IMR-90 (cell line): ENCODE results near the gene SCNM1. TPM values are rescaled to one million over a fixed set of nuclear protein-coding genes. Genes with fewer than 3 reads are reported as not detected.

Experiments
- ATAC-seq: fragments of 200-7000 bp; cut with Tn5 transposase; 2 replicates; pipeline ENCODE4 v1.9.1; 2020; ENCODE audit warnings: low read depth, mild to moderate bottlenecking, moderate library complexity
- BruUV-seq: library from RNA; stranded (reverse); fragments of 400-500 nt; replicated peaks from 2 replicates; lab custom pipeline; 2021; lab: Mats Ljungman, UMichigan
- CTCF ChIA-PET: fragments of 300-600 bp; formaldehyde crosslinking; extraction: SDS; loops from one replicate; lab custom pipeline; 2021; ENCODE audit warnings: antibody characterized with exemption; lab: Yijun Ruan, JAX
- POLR2A ChIA-PET: fragments of 300-600 bp; sonication (Branson Sonifier 250); formaldehyde crosslinking; loops from one replicate; lab custom pipeline; 2022; ENCODE audit warnings: antibody characterized with exemption; ENCODE audit not compliant: unreplicated experiment; lab: Charles Lee
- DNase-seq: peaks from one replicate; pipeline ENCODE4 v3.0.0; 2013
- H2AFZ ChIP-seq: replicated peaks from 2 replicates; pipeline ENCODE3; 2013; ENCODE audit warnings: low read length, mild to moderate bottlenecking; ENCODE audit not compliant: poor library complexity
- H2AK5ac ChIP-seq: 2 replicates; pipeline ENCODE4 v1.6.1; 2013; ENCODE audit warnings: low read depth, low read length, inconsistent platforms
- H2AK9ac ChIP-seq: replicated peaks from 2 replicates; pipeline ENCODE3; 2013; ENCODE audit warnings: mild to moderate bottlenecking, low read depth, low read length, moderate library complexity; ENCODE audit not compliant: poor library complexity
- H2BK120ac ChIP-seq: 2 replicates; pipeline ENCODE4 v1.6.1; 2013; ENCODE audit warnings: low read depth, low read length, inconsistent platforms
- H2BK15ac ChIP-seq: 3 replicates; pipeline ENCODE4 v1.6.1; 2013; ENCODE audit warnings: low read depth, low read length, inconsistent platforms
- H2BK20ac ChIP-seq: 2 replicates; pipeline ENCODE4 v1.6.1; 2013; ENCODE audit warnings: low read depth, mild to moderate bottlenecking, inconsistent platforms, low read length, moderate library complexity
- H2BK5ac ChIP-seq: 2 replicates; pipeline ENCODE4 v1.6.1; 2013; ENCODE audit warnings: mild to moderate bottlenecking, low read depth, low read length, inconsistent platforms; ENCODE audit not compliant: poor library complexity, severe bottlenecking
- H3K14ac ChIP-seq: replicated peaks from 2 replicates; pipeline ENCODE4 v1.6.1; 2013; ENCODE audit warnings: low read depth, low read length, inconsistent platforms
- H3K18ac ChIP-seq: 2 replicates; pipeline ENCODE4 v1.6.1; 2013; ENCODE audit warnings: low read depth, low read length, control low read depth
- H3K23ac ChIP-seq: 2 replicates; pipeline ENCODE4 v1.6.1; 2013; ENCODE audit warnings: low read depth, low read length, inconsistent platforms
- H3K27ac ChIP-seq: 2 replicates; pipeline ENCODE4 v1.5.1; 2013; ENCODE audit warnings: mild to moderate bottlenecking, control low read depth, low read length; ENCODE audit not compliant: insufficient read depth
- H3K27me3 ChIP-seq: 2 replicates; pipeline ENCODE4 v1.6.1; 2013; ENCODE audit warnings: low read length; ENCODE audit not compliant: control insufficient read depth, insufficient read depth
- H3K36me3 ChIP-seq: 2 replicates; pipeline ENCODE4 v1.6.1; 2013; ENCODE audit warnings: low read length, mixed read lengths; ENCODE audit not compliant: control insufficient read depth, insufficient read depth
- H3K4ac ChIP-seq: 2 replicates; pipeline ENCODE4 v1.6.1; 2013; ENCODE audit warnings: low read depth, low read length, inconsistent platforms
- H3K4me1 ChIP-seq: 2 replicates; pipeline ENCODE4 v1.6.1; 2013; ENCODE audit warnings: low read length, mixed read lengths; ENCODE audit not compliant: control insufficient read depth, insufficient read depth
- H3K4me2 ChIP-seq: 2 replicates; pipeline ENCODE4 v1.6.1; 2013; ENCODE audit warnings: low read depth, mild to moderate bottlenecking, control low read depth, low read length, moderate library complexity
- H3K4me3 ChIP-seq: 2 replicates; pipeline ENCODE4 v1.5.1; 2013; ENCODE audit warnings: low read depth, mild to moderate bottlenecking, control low read depth, low read length, moderate library complexity; ENCODE audit not compliant: insufficient read depth
- H3K56ac ChIP-seq: 2 replicates; pipeline ENCODE4 v1.6.1; 2013; ENCODE audit warnings: low read length, inconsistent platforms; ENCODE audit not compliant: insufficient read depth; ENCODE audit errors: extremely low read depth
- H3K79me1 ChIP-seq, 2 experiments: 2 replicates each; pipeline ENCODE4 v1.6.1; 2013; ENCODE audit warnings: low read length in 2 of 2, inconsistent platforms in 1 of 2, low read depth in 1 of 2
- H3K9ac ChIP-seq: 2 replicates; pipeline ENCODE4 v1.6.1; 2013; ENCODE audit warnings: low read depth, low read length, control low read depth
- H3K9me1 ChIP-seq: 2 replicates; pipeline ENCODE4 v1.6.1; 2013; ENCODE audit warnings: low read length, inconsistent platforms; ENCODE audit not compliant: insufficient read depth
- H3K9me3 ChIP-seq: 2 replicates; pipeline ENCODE4 v1.6.1; 2013; ENCODE audit warnings: low read length; ENCODE audit not compliant: control insufficient read depth, insufficient read depth
- H4K20me1 ChIP-seq: 2 replicates; pipeline ENCODE4 v1.6.1; 2013; ENCODE audit warnings: low read length, inconsistent platforms; ENCODE audit not compliant: insufficient read depth
- H4K5ac ChIP-seq: 2 replicates; pipeline ENCODE4 v1.6.1; 2013; ENCODE audit warnings: mild to moderate bottlenecking, low read depth, low read length, control low read depth
- H4K8ac ChIP-seq, 2 experiments: 2 replicates each; pipeline ENCODE4 v1.6.1; 2013; ENCODE audit warnings: low read depth in 2 of 2, low read length in 2 of 2, control low read depth in 1 of 2, inconsistent platforms in 1 of 2
- H4K91ac ChIP-seq: 2 replicates; pipeline ENCODE4 v1.6.1; 2013; ENCODE audit warnings: low read depth, low read length, inconsistent platforms; ENCODE audit not compliant: insufficient read depth
- BHLHE40 ChIP-seq: fragments of 150-350 bp; IDR thresholded peaks from 2 replicates; pipeline ENCODE4 v1.6.1; 2016; ENCODE audit warnings: mild to moderate bottlenecking, low read depth, low read length
- CHD1 ChIP-seq: IDR thresholded peaks from 2 replicates; pipeline ENCODE4 v1.6.1; 2012; ENCODE audit warnings: low read depth, low read length, improper control_type of control experiment
- MAZ ChIP-seq: IDR thresholded peaks from 2 replicates; pipeline ENCODE4 v1.6.1; 2012; ENCODE audit warnings: low read depth, mild to moderate bottlenecking, low read length, improper control_type of control experiment, moderate library complexity, borderline replicate concordance
- RCOR1 ChIP-seq: IDR thresholded peaks from 2 replicates; pipeline ENCODE4 v1.6.1; 2012; ENCODE audit warnings: mild to moderate bottlenecking, low read length, improper control_type of control experiment; ENCODE audit not compliant: insufficient replicate concordance
- WGBS, 2 experiments: methylation state at CpG; one replicate each; pipeline versions ENCODE4 v1.1.5 to v1.1.7; 2013; ENCODE audit warnings: missing lambda C conversion rate in 2 of 2; ENCODE audit not compliant: insufficient read length in 1 of 2; ENCODE audit errors: extremely low coverage in 2 of 2; 5-methylcytosine and 5-hydroxymethylcytosine counted together
- dilution Hi-C: fragments of 300-500 bp; cut with HindIII; formaldehyde crosslinking; loops from one replicate; pipeline ENCODE4 v1.14.3; 2018; ENCODE audit warnings: low sequenced_read_pairs; ENCODE audit not compliant: unreplicated experiment
- in situ Hi-C: fragments of 300-500 bp; cut with MboI; formaldehyde crosslinking; loops from 3 replicates; pipeline ENCODE4 v1.14.3; 2019; ENCODE audit warnings: low sequenced_read_pairs, inconsistent platforms, mixed read lengths
- intact Hi-C: fragments of 100-400 bp; cut with micrococcal nuclease; formaldehyde crosslinking; loops from 2 replicates; pipeline ENCODE4 v1.10.0; 2022
- polyA plus RNA-seq, 3 experiments: library from polyadenylated mRNA; depleted of rRNA; stranded (reverse); fragments of >200 nt; gene quantifications; 2 replicates each; pipeline ENCODE4 v1.2.3, GENCODE V29; 2012; ENCODE audit warnings: low replicate concordance in 1 of 3
- total RNA-seq: library from RNA; depleted of rRNA; stranded (reverse); fragments of >200 nt; gene quantifications from 2 replicates; pipeline ENCODE4 v1.2.3, GENCODE V29; 2012

Gene SCNM1
- total and polyA plus RNA-seq, 2 of the 4 experiments (the other 2 are of a cell fraction) = 27.4 to 33.2 TPM

DNA sequence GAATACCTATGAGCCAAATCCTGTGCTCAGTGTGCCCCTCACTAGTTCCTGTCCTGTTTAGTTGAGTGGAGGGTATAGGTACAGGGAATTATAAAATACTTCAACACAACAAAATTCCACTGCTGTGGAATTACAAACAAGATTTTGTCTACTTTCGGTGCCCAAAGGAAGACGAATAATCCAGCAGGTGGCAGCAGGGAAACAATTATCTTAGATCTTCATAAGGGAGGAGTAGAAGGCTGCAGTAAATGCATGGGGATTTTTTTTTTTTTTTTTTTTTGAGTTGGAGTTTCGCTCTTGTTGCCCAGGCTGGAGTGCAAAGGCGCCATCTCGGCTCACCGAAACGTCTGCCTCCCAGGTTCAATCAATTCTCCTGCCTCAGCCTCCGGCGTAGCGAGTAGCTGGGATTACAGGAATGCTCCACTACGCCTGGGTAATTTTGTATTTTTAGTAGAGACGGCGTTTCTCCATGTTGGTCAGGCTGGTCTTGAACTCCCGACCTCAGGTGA, 30.4 kb downstream of the SCNM1 start (continued):
- no peak for TF ChIP-seq RCOR1

DNA sequence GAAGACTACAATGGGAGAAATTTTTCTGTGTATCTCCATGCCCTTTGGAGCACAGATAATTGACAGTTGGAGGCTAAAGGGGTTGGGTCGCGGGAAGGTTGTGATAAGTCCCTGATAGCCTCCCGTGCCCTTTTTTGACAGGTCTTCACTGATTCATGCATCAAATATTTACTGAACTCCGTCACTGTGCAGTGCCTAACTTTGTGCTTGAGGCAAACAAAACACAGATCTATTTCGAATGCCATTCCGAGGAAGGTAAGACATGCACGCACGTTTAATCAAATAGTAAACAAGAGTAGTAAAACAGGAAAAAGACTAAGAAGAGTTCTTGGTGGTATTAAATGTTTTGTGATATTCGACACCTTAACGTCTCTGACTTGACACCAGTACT, 31.9 kb downstream of the SCNM1 start:
- TF ChIP-seq MAZ (no peak), BHLHE40 (no peak), CHD1 (no peak)
- POLR2A ChIA-PET = no interaction called here
- Histone ChIP-seq H3K9ac (peak overlapping the region; percentile 58; the same call in 1 of the 2 replicates), H3K79me1 (peaks cover 7 to 21% of the 10 kb centered on the region in 2 experiments; a peak in 3 of 4 replicates), H3K4me1 (peaks cover 5% of the 10 kb centered on the region; the same call in 1 of the 2 replicates), H3K27ac (peak overlapping the region; percentile 42), H3K36me3 (peaks cover 5% of the 10 kb centered on the region), H3K56ac (peak overlapping the region; percentile 80), H3K9me1 (peaks cover 7% of the 10 kb centered on the region; the same call in 1 of the 2 replicates), H3K23ac (peak overlapping the region; percentile 55; the same call in 1 of the 2 replicates), H2BK120ac (peak overlapping the region; percentile 19; the same call in 1 of the 2 replicates), H3K9me3 (no peaks in the 10 kb centered on the region), H2AFZ (peak overlapping the region; percentile 83), H4K91ac (peak overlapping the region; percentile 46), H4K8ac (peak overlapping the region; percentile 72 to 97), H3K4me3 (peak overlapping the region; percentile 36), H2AK9ac (peak overlapping the region; percentile 100), H2BK5ac (peak overlapping the region; percentile 62), H3K4me2 (peak overlapping the region; percentile 79), H2BK15ac (peak overlapping the region; percentile 68; the same call in 1 of the 3 replicates), H4K5ac (peak overlapping the region; percentile 80), H2AK5ac (peak overlapping the region; percentile 60; the same call in 1 of the 2 replicates), H3K27me3 (no peaks in the 10 kb centered on the region), H2BK20ac (peak overlapping the region; percentile 26; the same call in 1 of the 2 replicates), H3K14ac (peak overlapping the region; percentile 85), H3K4ac (peak overlapping the region; percentile 62), H3K18ac (peak overlapping the region; percentile 32; the same call in 1 of the 2 replicates), H4K20me1 (peaks cover 30% of the 10 kb centered on the region)
- intact Hi-C loops (loop anchor here (5.0 kb wide), 2 partner anchors 144 to 539 kb away; no protein-coding TSS in a partner anchor), dilution Hi-C loops (no loop called here), in situ Hi-C loops (loop anchor here (5.0 to 10.0 kb wide), 2 partner anchors 54 to 207 kb away; partner anchors contain the start of gene PSMD4)
- CTCF ChIA-PET = no interaction called here
- DNase-seq (no peak), ATAC-seq (no peak)
- BruUV-seq = no TSS peak
- no CpG with 5 or more reads among the region's 10 CpGs for WGBS, 2 experiments
